GM12892 (cell line): Measurements from ENCODE around the gene TMEM176B.

Experiments
- POLR2A ChIP-seq: IDR thresholded peaks from 2 replicates; pipeline ENCODE4 v1.6.1; 2011; ENCODE audit warnings: low read depth, low read length, control low read depth
- TAF1 ChIP-seq: IDR thresholded peaks from 2 replicates; pipeline ENCODE4 v1.6.1; 2011; ENCODE audit warnings: low read depth, mild to moderate bottlenecking, control low read depth, low read length, borderline replicate concordance

DNA sequence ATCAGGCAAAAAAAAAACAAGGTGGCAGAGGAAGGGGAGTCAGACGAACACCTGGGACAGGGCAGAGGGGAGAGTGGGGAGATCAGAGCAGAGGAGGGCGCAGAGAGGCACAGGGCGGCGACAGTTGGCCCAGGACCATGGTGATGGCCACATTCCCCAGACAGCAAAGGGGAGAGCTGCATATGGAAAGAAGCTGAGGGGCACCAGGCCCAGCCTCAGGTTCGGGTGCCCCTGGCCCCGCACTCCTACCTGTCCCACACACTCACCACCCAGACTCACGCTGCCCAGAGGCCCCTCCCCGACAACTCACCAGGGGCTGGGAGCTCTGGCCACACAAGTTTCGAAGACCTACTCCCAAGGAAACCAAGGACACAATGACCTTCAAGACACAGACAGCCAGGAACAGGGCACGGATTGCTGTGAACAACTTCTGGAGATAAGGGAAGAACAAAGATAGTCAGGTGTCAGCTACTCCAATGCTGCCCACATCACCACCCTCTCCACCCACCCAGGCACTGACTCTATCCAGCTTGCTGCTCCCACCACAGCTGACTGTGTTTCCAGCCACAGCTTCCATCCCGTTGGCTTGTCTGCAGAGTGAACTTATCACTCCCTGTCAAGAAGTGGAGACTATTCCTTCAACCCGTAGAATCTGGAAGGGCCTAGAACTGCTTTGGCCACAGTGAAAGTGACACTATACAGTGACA, 8.3 kb downstream of the TMEM176B start:
- TF ChIP-seq POLR2A (no peak), TAF1 (no peak)
